ENCODE data around the gene ADGRL1. TPM values are rescaled to one million over a fixed set of nuclear protein-coding genes. Genes with fewer than 3 reads are reported as not detected.

Gene ADGRL1
- total and polyA plus RNA-seq, 9 of the 15 experiments (the other 6 are each of a cell fraction or from before 2014, with no cell fraction given) = 0.14 to 37.0 (median 8.6) TPM

DNA sequence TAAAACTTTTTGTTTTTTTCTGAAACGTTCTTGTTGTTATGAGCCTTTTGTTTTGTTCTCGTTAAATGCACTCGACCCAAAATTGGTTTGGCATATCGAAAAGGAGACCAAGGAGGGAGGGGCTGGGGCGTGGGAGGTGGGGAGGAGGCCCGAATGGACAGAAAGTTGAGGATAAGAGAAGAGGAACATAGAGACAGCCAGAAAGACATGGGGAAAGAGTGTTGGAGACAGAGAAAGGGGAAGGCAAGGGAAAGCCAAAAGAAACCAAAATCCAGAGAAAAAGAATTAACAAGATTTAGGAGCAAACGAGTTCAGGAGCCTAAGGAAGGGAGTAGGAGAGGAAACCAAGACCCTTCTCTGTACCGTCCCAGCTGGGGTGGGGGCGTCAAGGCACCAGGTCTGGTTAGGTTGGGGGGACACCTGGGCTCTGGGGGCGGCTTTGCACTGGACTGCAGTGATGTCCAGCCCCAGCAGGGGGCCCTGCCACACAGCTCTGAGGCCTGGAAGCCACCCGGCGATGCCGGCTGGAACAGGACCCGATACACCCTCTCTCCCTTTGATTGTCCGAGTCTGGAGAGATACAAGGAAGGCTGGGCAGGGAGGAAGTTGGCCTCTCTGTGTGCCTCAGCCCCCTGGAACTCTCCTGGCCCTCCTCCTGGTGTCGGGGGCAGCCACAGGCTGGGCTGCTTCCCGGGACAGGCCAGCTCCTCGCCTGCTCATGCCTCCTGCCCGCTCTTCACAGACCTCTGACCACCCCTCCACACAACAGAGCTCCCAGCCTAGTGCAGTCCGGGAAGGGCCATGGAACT is 58.0 kb downstream of the ADGRL1 start:
- peaks cover 29% of the 10 kb centered on the region; the same call in 1 of the 2 replicates for H4K20me1 ChIP-seq (replicated peaks; ENCODE audit: control insufficient read depth, insufficient read depth, low read length)
- H3K9me1 ChIP-seq (ENCODE audit: control insufficient read depth, insufficient read depth, low read length) = peaks cover 7% of the 10 kb centered on the region
- no peaks in the 10 kb centered on the region for H3K27me3 ChIP-seq (ENCODE audit: control insufficient read depth in 2 of 2, insufficient read depth in 2 of 2, low read length in 2 of 2)
- CTCF ChIA-PET (ENCODE audit: low intra/inter-chr PET ratio) = interaction anchor here (0.8 to 2.0 kb wide), 2 partner anchors 200 to 338 kb away, joined by 4 to 12 read pairs; no protein-coding TSS in a partner anchor
- 26% methylated on average over 18 of the region's 20 CpGs for WGBS (ENCODE audit: insufficient coverage, low coverage, missing lambda C conversion rate)
- no peak overlapping the region for H3K4me3 ChIP-seq
- H3K9ac ChIP-seq (ENCODE audit: insufficient read depth in 1 of 2, low read depth in 2 of 2, low read length in 2 of 2) = peak overlapping the region in 1 of 2 experiments; percentile 86; a peak in 2 of 4 replicates
- FAIRE-seq (peak; percentile 64), DNase-seq (ENCODE audit: extremely low read depth in 1 of 4, low spot score in 3 of 4) (peak; percentile 76 to 83 (median 81)), ATAC-seq (peak; percentile 95)
- peaks cover 15% of the 10 kb centered on the region; the same call in 2 of the 3 replicates for H3K36me3 ChIP-seq (ENCODE audit: control insufficient read depth, insufficient read depth, low read length)
- BruUV-seq (replicated peaks) = no TSS peak
- intact Hi-C loops (cut with micrococcal nuclease) = loop anchor here (10.0 kb wide), 1 partner anchor 257 kb away; no protein-coding TSS in a partner anchor
- no peaks in the 10 kb centered on the region for H3K9me3 ChIP-seq (replicated peaks; ENCODE audit: control insufficient read depth, insufficient read depth, low read depth, low read length)
- POLR2A ChIA-PET = interaction anchor here (0.7 to 1.3 kb wide), 6 partner anchors 8 to 262 kb away, joined by 3 to 10 read pairs (median 3); partner anchors contain the start of gene ASF1B
- peaks cover 4% of the 10 kb centered on the region; the same call in 1 of the 3 replicates for H3K79me2 ChIP-seq (ENCODE audit: control insufficient read depth, insufficient read depth, low read length)
- peak overlapping the region; percentile 5; the same call in 1 of the 2 replicates for H3K4me2 ChIP-seq (ENCODE audit: insufficient read depth, low read length)
- H3K4me1 ChIP-seq (replicated peaks in 1 of 2; ENCODE audit: control insufficient read depth in 2 of 2, insufficient read depth in 2 of 2, low read length in 2 of 2) = peaks cover 12 to 34% of the 10 kb centered on the region in 2 experiments; a peak in 4 of 5 replicates
- H3K27ac ChIP-seq (ENCODE audit: extremely low read depth, low read depth, low read length) = no peak overlapping the region
- H2AFZ ChIP-seq (ENCODE audit: low read depth, low read length) = no peak overlapping the region
- in situ Hi-C loops (cut with MboI) = no loop called here
- TF ChIP-seq LEF1 (IDR thresholded peaks at IDR 0.05) (no peak), YY1 (IDR thresholded peaks at IDR 0.05; ENCODE audit: borderline replicate concordance in 1 of 3, control insufficient read depth in 1 of 3, extremely low read depth in 1 of 3, insufficient read depth in 3 of 3, insufficient read length in 1 of 3, insufficient replicate concordance in 2 of 3, low read depth in 1 of 3, low read length in 2 of 3) (peak in 1 of 3 experiments; percentile 14), RB1 (IDR thresholded peaks at IDR 0.05; ENCODE audit: low read depth) (peak; percentile 55; the same call in 1 of the 2 replicates), HMGN3 (IDR thresholded peaks at IDR 0.05; ENCODE audit: borderline replicate concordance, extremely low read depth, insufficient read length, low read depth, low read length) (peak; percentile 64), SMAD4 (CRISPR knock-in tag; conservative IDR thresholded peaks at IDR 0.05) (peak; percentile 81), SPI1 (IDR thresholded peaks at IDR 0.05; ENCODE audit: borderline replicate concordance, low read depth, low read length) (peak; percentile 58; the same call in 1 of the 2 replicates), GABPB1 (CRISPR knock-in tag; IDR thresholded peaks at IDR 0.05) (0 out of 2 replicates have a peak, but pooled peaks have one; percentile 36)
- TF ChIP-seq, protein P1, sequence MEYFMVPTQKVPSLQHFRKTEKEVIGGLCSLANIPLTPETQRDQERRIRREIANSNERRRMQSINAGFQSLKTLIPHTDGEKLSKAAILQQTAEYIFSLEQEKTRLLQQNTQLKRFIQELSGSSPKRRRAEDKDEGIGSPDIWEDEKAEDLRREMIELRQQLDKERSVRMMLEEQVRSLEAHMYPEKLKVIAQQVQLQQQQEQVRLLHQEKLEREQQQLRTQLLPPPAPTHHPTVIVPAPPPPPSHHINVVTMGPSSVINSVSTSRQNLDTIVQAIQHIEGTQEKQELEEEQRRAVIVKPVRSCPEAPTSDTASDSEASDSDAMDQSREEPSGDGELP (CRISPR knock-in tag; IDR thresholded peaks at IDR 0.05; ENCODE audit: borderline replicate concordance) = peak; percentile 66; the same call in 1 of the 2 replicates
- TF ChIP-seq, protein P2, sequence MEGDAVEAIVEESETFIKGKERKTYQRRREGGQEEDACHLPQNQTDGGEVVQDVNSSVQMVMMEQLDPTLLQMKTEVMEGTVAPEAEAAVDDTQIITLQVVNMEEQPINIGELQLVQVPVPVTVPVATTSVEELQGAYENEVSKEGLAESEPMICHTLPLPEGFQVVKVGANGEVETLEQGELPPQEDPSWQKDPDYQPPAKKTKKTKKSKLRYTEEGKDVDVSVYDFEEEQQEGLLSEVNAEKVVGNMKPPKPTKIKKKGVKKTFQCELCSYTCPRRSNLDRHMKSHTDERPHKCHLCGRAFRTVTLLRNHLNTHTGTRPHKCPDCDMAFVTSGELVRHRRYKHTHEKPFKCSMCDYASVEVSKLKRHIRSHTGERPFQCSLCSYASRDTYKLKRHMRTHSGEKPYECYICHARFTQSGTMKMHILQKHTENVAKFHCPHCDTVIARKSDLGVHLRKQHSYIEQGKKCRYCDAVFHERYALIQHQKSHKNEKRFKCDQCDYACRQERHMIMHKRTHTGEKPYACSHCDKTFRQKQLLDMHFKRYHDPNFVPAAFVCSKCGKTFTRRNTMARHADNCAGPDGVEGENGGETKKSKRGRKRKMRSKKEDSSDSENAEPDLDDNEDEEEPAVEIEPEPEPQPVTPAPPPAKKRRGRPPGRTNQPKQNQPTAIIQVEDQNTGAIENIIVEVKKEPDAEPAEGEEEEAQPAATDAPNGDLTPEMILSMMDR (IDR thresholded peaks at IDR 0.05 in 2 of 3, conservative IDR thresholded peaks at IDR 0.05 in 1 of 3; ENCODE audit: insufficient read depth in 2 of 3, low read depth in 1 of 3, low read length in 3 of 3) = peak; percentile 84 to 93 (median 90)
- TF ChIP-seq, protein P3, sequence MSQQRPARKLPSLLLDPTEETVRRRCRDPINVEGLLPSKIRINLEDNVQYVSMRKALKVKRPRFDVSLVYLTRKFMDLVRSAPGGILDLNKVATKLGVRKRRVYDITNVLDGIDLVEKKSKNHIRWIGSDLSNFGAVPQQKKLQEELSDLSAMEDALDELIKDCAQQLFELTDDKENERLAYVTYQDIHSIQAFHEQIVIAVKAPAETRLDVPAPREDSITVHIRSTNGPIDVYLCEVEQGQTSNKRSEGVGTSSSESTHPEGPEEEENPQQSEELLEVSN (IDR thresholded peaks at IDR 0.05; ENCODE audit: borderline replicate concordance in 1 of 2, extremely low read depth in 1 of 2, insufficient read depth in 1 of 2, insufficient read length in 1 of 2, low read depth in 1 of 2, low read length in 1 of 2, poor library complexity in 1 of 2, severe bottlenecking in 1 of 2) = no peak
